ENCODE data around the gene ACOT13. TPM values are rescaled to one million over a fixed set of nuclear protein-coding genes. Genes with fewer than 3 reads are reported as not detected.
A peak's percentile ranks its signal among the peaks of the same experiment; 100 is the strongest.
"Not testable (repeated sequence)": the region's sequence is repeated elsewhere in the genome, so short reads cannot be mapped to it uniquely, and the experiment has no call there.

ACOT13 gene
- total and polyA plus RNA-seq, 5 donors from 2014 or later: 2.9 to 26.7 (median 15.1) TPM

DNA sequence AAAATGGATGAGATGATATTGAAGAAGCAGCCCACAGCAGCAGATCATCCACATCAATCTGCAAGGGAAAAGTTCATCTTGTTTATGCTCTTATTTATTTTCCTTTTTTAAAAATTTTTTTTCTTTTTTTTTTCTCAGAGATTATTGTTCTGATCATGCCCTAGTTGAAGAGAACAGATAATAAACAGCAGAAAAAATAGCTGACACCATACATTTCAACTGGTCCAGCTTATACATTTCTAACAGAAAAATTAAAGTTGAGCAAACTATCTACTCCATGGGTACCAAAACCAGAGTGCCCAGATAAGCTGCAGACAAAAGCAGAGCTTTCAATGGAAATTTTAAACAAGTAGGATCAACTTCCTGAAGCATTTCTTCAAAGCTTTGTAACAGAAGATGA, 30.2 kb upstream of the ACOT13 start:
- Mint-ChIP-seq H3K27ac (no peak overlapping the region), H3K27me3 (peaks cover 79% of the 10 kb centered on the region)

DNA sequence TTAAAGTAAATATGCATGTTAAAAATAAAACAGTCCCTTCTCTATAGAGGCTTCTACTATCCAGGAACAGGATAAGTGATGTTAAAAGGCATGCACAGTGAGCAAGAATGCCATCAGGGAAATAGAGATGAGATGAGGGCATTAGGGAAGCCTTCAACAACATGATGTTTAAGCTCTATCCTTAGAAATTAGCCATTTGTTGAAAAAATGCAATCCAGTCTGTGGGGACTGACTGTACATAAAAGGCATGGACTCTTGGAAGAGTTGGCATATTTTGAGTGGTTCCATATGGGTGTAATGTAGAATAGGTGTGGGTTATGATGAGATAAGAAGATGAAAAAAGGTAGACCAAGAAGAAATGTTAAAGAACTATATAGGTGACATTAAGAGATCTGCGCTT, 26.7 kb upstream of the ACOT13 start:
- Histone ChIP-seq H3K36me3 (ENCODE audit: control insufficient read depth, insufficient read depth, low read length) (no peaks in the 10 kb centered on the region), H3K27me3 (ENCODE audit: control insufficient read depth, insufficient read depth, low read length) (peaks cover 45% of the 10 kb centered on the region), H3K27ac (ENCODE audit: insufficient read depth, low read length, poor library complexity, severe bottlenecking) (no peak overlapping the region), H3K9me3 (ENCODE audit: control insufficient read depth in 2 of 2, low read length in 2 of 2) (peaks cover 0 to 4% of the 10 kb centered on the region in 2 experiments), H3K4me1 (ENCODE audit: control insufficient read depth, insufficient read depth, low read length, poor library complexity, severe bottlenecking) (peaks cover under 1% of the 10 kb centered on the region), H3K4me3 (ENCODE audit: low read depth, low read length) (no peak overlapping the region)
- Mint-ChIP-seq H3K27me3 (peaks cover 74% of the 10 kb centered on the region), H3K4me1 (peaks cover 0 to 9% (median under 1%) of the 10 kb centered on the region in 4 donors), H3K9me3 (peaks cover 0 to 4% (median 1%) of the 10 kb centered on the region in 7 donors), H3K4me3 (no peak overlapping the region), H3K27ac (no peak overlapping the region), H3K36me3 (no peaks in the 10 kb centered on the region)
- DNase-seq (no peak), ATAC-seq (ENCODE audit: low read depth in 2 of 2) (no peak)

More for the DNA sequence above, 30.2 kb upstream of the ACOT13 start:
- Histone ChIP-seq H3K36me3 (ENCODE audit: control insufficient read depth, insufficient read depth, low read length) (no peaks in the 10 kb centered on the region), H3K27ac (ENCODE audit: insufficient read depth, low read length, poor library complexity, severe bottlenecking) (no peak overlapping the region), H3K9me3 (ENCODE audit: control insufficient read depth in 2 of 2, low read length in 2 of 2) (peaks cover 0 to 4% of the 10 kb centered on the region in 2 experiments), H3K4me1 (ENCODE audit: control insufficient read depth, insufficient read depth, low read length, poor library complexity, severe bottlenecking) (no peaks in the 10 kb centered on the region), H3K27me3 (ENCODE audit: control insufficient read depth, insufficient read depth, low read length) (peaks cover 51% of the 10 kb centered on the region), H3K4me3 (ENCODE audit: low read depth, low read length) (no peak overlapping the region)
- Mint-ChIP-seq H3K4me1 (peaks cover 0 to 7% (median 0%) of the 10 kb centered on the region in 4 donors), H3K4me3 (no peak overlapping the region), H3K36me3 (no peaks in the 10 kb centered on the region), H3K9me3 (peaks cover 0 to 4% (median 1%) of the 10 kb centered on the region in 7 donors)
- ATAC-seq (ENCODE audit: low read depth in 2 of 2) (no peak), DNase-seq (no peak)

DNA sequence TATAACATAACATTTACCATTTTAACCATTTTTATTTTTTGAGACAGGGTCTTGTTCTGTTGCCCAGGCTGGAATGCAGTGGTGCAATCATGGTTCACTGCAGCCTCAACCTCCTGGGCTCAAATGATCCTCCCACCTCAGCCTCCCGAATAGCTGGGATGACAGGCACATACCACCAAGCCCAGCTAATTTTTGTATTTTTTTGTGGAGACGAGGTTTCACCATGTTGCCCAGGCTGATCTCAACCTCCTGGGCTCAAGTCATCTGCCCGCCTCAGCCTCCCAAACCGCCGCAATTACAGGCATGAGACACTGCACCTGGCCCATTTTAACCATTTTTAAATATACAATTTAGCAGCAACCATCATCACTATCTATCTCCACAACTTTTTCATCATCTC, 26.2 kb upstream of the ACOT13 start:
- not testable (repeated sequence) for H3K4me3 Mint-ChIP-seq; H3K4me1 ChIP-seq (ENCODE audit: control insufficient read depth, insufficient read depth, low read length, poor library complexity, severe bottlenecking); H3K9me3 Mint-ChIP-seq; H3K27ac Mint-ChIP-seq; DNase-seq; H3K36me3 Mint-ChIP-seq; H3K4me3 ChIP-seq (ENCODE audit: low read depth, low read length); H3K36me3 ChIP-seq (ENCODE audit: control insufficient read depth, insufficient read depth, low read length); H3K9me3 ChIP-seq (ENCODE audit: control insufficient read depth in 2 of 2, low read length in 2 of 2); H3K27ac ChIP-seq (ENCODE audit: insufficient read depth, low read length, poor library complexity, severe bottlenecking); ATAC-seq (ENCODE audit: low read depth in 2 of 2)
- peaks cover 41% of the 10 kb centered on the region for H3K27me3 ChIP-seq (ENCODE audit: control insufficient read depth, insufficient read depth, low read length)
- peaks cover 74% of the 10 kb centered on the region for H3K27me3 Mint-ChIP-seq
- peaks cover 0 to 14% (median 5%) of the 10 kb centered on the region in 4 donors for H3K4me1 Mint-ChIP-seq

DNA sequence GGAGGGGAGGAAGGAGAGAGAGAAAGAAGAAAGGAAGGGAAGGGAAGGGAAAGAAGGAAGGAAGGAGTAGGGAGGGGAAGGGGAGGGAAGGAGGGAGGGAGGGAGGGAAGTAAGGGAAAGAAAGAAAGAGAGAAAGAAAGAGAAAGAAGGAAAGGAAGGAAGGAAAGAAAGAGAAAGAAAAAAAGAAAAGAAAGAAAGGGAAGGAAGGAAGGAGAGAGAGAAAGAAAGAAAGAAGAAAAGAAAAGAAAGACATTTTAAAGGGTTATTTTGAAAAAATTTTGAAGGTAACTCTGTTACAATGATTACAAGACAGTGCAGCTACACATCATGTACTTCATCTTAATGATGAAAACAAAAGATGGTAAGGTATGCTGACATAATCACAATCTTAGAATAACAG, 24.8 kb upstream of the ACOT13 start:
- Mint-ChIP-seq H3K36me3 (no peaks in the 10 kb centered on the region), H3K4me1 (peaks cover 0 to 14% (median 13%) of the 10 kb centered on the region in 4 donors), H3K27me3 (peaks cover 71% of the 10 kb centered on the region), H3K27ac (no peak overlapping the region), H3K4me3 (no peak overlapping the region), H3K9me3 (peaks cover 0 to 4% (median 1%) of the 10 kb centered on the region in 7 donors)
- no peaks in the 10 kb centered on the region for H3K36me3 ChIP-seq (ENCODE audit: control insufficient read depth, insufficient read depth, low read length)
- H3K27me3 ChIP-seq (ENCODE audit: control insufficient read depth, insufficient read depth, low read length): peaks cover 32% of the 10 kb centered on the region
- H3K4me1 ChIP-seq (ENCODE audit: control insufficient read depth, insufficient read depth, low read length, poor library complexity, severe bottlenecking): peaks cover 14% of the 10 kb centered on the region
- ATAC-seq (ENCODE audit: low read depth in 2 of 2) (no peak), DNase-seq (no peak)
- no peak overlapping the region for H3K27ac ChIP-seq (ENCODE audit: insufficient read depth, low read length, poor library complexity, severe bottlenecking)
- no peak overlapping the region for H3K4me3 ChIP-seq (ENCODE audit: low read depth, low read length)
- H3K9me3 ChIP-seq (ENCODE audit: control insufficient read depth in 2 of 2, low read length in 2 of 2): peaks cover 0 to 4% of the 10 kb centered on the region in 2 experiments

DNA sequence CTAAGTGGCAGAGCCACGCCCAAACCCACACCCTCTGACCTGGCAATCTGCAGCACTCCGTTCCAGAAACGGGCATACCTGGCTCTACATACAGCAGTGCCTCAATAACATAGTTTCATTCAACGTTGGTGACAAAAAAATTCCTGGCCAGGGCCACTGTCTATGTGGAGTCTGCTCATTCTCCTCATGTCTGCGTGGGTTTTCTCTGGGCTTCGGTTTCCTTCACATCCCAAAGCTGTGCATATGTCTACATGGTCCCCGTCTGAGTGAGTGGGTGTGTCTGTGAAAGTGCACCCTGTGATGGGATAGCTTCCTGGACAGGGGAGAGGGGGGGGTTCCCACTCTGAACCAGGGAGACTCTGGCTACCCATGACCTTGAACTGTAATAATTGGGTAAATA, 23.0 kb upstream of the ACOT13 start:
- no peak overlapping the region for H3K27ac Mint-ChIP-seq
- H3K4me3 Mint-ChIP-seq: no peak overlapping the region
- H3K4me1 ChIP-seq (ENCODE audit: control insufficient read depth, insufficient read depth, low read length, poor library complexity, severe bottlenecking): peaks cover 14% of the 10 kb centered on the region
- no peaks in the 10 kb centered on the region for H3K36me3 ChIP-seq (ENCODE audit: control insufficient read depth, insufficient read depth, low read length)
- no peak overlapping the region for H3K4me3 ChIP-seq (ENCODE audit: low read depth, low read length)
- H3K27ac ChIP-seq (ENCODE audit: insufficient read depth, low read length, poor library complexity, severe bottlenecking): no peak overlapping the region
- ATAC-seq (ENCODE audit: low read depth in 2 of 2): no peak
- peaks cover 0 to 2% (median 0%) of the 10 kb centered on the region in 7 donors for H3K9me3 Mint-ChIP-seq
- peaks cover 60% of the 10 kb centered on the region for H3K27me3 Mint-ChIP-seq
- H3K27me3 ChIP-seq (ENCODE audit: control insufficient read depth, insufficient read depth, low read length): peaks cover 27% of the 10 kb centered on the region
- H3K36me3 Mint-ChIP-seq: no peaks in the 10 kb centered on the region
- DNase-seq: no peak
- H3K9me3 ChIP-seq (ENCODE audit: control insufficient read depth in 2 of 2, low read length in 2 of 2): peaks cover 0 to 2% of the 10 kb centered on the region in 2 experiments
- H3K4me1 Mint-ChIP-seq: peaks cover 0 to 18% (median 15%) of the 10 kb centered on the region in 4 donors

DNA sequence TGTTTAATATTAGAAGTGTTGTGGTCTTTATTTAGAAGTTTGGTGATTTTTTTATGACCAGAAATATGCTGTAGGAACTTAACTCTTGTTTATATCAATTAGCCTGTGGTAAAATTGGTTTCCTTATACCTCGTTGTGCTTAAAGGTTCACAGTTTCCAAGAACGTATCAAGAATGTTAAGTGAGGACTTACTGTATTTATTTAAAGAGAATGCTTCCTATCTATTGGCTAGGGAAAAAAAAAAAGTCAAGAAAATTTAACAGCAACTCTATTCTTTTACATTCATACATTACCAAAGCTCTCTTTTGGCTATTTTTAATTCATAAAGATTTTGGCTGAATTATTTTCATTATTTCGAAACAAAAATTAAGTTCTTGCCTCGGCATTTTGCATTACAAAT, 22.5 kb upstream of the ACOT13 start:
- Mint-ChIP-seq H3K9me3 (peaks cover 0 to 1% (median 0%) of the 10 kb centered on the region in 7 donors), H3K27me3 (peaks cover 55% of the 10 kb centered on the region), H3K4me1 (peaks cover 0 to 18% (median 15%) of the 10 kb centered on the region in 4 donors), H3K4me3 (no peak overlapping the region), H3K27ac (no peak overlapping the region), H3K36me3 (no peaks in the 10 kb centered on the region)
- no peak for ATAC-seq (ENCODE audit: low read depth in 2 of 2)
- no peaks in the 10 kb centered on the region for H3K9me3 ChIP-seq (ENCODE audit: control insufficient read depth in 2 of 2, low read length in 2 of 2)
- H3K4me3 ChIP-seq (ENCODE audit: low read depth, low read length): no peak overlapping the region
- no peak for DNase-seq
- no peaks in the 10 kb centered on the region for H3K36me3 ChIP-seq (ENCODE audit: control insufficient read depth, insufficient read depth, low read length)
- H3K4me1 ChIP-seq (ENCODE audit: control insufficient read depth, insufficient read depth, low read length, poor library complexity, severe bottlenecking): peaks cover 14% of the 10 kb centered on the region
- H3K27ac ChIP-seq (ENCODE audit: insufficient read depth, low read length, poor library complexity, severe bottlenecking): no peak overlapping the region
- peaks cover 23% of the 10 kb centered on the region for H3K27me3 ChIP-seq (ENCODE audit: control insufficient read depth, insufficient read depth, low read length)

DNA sequence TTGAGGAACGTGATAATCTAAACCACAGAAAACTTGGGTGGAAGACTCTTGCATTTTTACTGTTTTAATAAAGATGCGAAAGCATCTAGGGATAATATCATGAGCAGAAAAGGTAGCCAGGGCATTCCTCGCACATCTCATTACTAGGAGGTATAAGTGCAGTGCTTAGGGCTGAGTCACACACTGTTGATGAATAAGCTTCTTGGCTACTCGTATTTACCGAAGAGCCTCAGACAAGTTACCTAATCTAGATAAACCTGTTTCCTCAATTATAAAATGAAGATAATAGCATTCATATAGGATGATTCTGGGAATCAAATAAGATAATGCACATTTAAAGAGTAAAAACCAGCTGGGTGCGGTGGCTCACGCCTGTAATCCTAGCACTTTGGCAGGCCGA, 20.1 kb upstream of the ACOT13 start:
- Histone ChIP-seq H3K4me3 (ENCODE audit: low read depth, low read length) (no peak overlapping the region), H3K4me1 (ENCODE audit: control insufficient read depth, insufficient read depth, low read length, poor library complexity, severe bottlenecking) (peaks cover 14% of the 10 kb centered on the region), H3K36me3 (ENCODE audit: control insufficient read depth, insufficient read depth, low read length) (peaks cover 17% of the 10 kb centered on the region), H3K9me3 (ENCODE audit: control insufficient read depth in 2 of 2, low read length in 2 of 2) (no peaks in the 10 kb centered on the region), H3K27ac (ENCODE audit: insufficient read depth, low read length, poor library complexity, severe bottlenecking) (peak overlapping the region; percentile 43), H3K27me3 (ENCODE audit: control insufficient read depth, insufficient read depth, low read length) (peaks cover 16% of the 10 kb centered on the region)
- no peak for ATAC-seq (ENCODE audit: low read depth in 2 of 2)
- no peaks in the 10 kb centered on the region for H3K9me3 Mint-ChIP-seq
- peak overlapping the region in 1 of 3 donors; percentile 83 for H3K27ac Mint-ChIP-seq
- no peak for DNase-seq
- H3K36me3 Mint-ChIP-seq: peaks cover 6% of the 10 kb centered on the region
- peaks cover 39% of the 10 kb centered on the region for H3K27me3 Mint-ChIP-seq
- peaks cover under 1 to 20% (median 15%) of the 10 kb centered on the region in 4 donors for H3K4me1 Mint-ChIP-seq
- peak overlapping the region; percentile 82 to 90 (median 87) for H3K4me3 Mint-ChIP-seq

DNA sequence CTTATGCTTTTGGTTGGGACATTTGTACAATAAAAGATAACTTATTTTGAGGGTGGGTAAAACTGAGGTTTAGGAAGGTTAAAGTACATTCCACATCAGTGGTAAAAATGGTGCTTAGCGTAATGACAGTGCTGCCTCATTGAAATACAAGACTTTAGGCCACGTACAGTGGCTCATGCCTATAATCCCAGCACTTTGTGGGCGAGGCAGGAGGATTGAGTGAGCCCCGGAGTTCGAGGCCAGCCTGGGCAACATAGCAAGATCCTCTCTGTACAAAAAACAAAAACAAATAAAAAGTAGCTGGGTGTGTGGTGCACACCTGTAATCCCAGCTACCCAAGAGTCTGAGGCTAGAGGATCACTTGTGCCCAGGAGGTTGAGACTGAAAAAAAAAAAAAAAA, 18.6 kb upstream of the ACOT13 start:
- H3K9me3 Mint-ChIP-seq: no peaks in the 10 kb centered on the region
- Histone ChIP-seq H3K27me3 (ENCODE audit: control insufficient read depth, insufficient read depth, low read length) (peaks cover 16% of the 10 kb centered on the region), H3K36me3 (ENCODE audit: control insufficient read depth, insufficient read depth, low read length) (peaks cover 30% of the 10 kb centered on the region), H3K9me3 (ENCODE audit: control insufficient read depth in 2 of 2, low read length in 2 of 2) (no peaks in the 10 kb centered on the region), H3K27ac (ENCODE audit: insufficient read depth, low read length, poor library complexity, severe bottlenecking) (no peak overlapping the region), H3K4me1 (ENCODE audit: control insufficient read depth, insufficient read depth, low read length, poor library complexity, severe bottlenecking) (peaks cover 14% of the 10 kb centered on the region), H3K4me3 (ENCODE audit: low read depth, low read length) (no peak overlapping the region)
- H3K4me1 Mint-ChIP-seq: peaks cover 3 to 27% (median 19%) of the 10 kb centered on the region in 4 donors
- DNase-seq (no peak), ATAC-seq (ENCODE audit: low read depth in 2 of 2) (no peak)
- H3K4me3 Mint-ChIP-seq: no peak overlapping the region
- peaks cover 34% of the 10 kb centered on the region for H3K27me3 Mint-ChIP-seq
- peak overlapping the region in 1 of 3 donors; percentile 52 for H3K27ac Mint-ChIP-seq
- peaks cover 18% of the 10 kb centered on the region for H3K36me3 Mint-ChIP-seq
